AG08395 (cell line): ENCODE measurements around the gene TFG.

Experiments used
- DNase-seq: peaks from one replicate; pipeline ENCODE4 v3.0.0; 2012; ENCODE audit warnings: mixed read lengths, low spot score

The TFG gene

DNA sequence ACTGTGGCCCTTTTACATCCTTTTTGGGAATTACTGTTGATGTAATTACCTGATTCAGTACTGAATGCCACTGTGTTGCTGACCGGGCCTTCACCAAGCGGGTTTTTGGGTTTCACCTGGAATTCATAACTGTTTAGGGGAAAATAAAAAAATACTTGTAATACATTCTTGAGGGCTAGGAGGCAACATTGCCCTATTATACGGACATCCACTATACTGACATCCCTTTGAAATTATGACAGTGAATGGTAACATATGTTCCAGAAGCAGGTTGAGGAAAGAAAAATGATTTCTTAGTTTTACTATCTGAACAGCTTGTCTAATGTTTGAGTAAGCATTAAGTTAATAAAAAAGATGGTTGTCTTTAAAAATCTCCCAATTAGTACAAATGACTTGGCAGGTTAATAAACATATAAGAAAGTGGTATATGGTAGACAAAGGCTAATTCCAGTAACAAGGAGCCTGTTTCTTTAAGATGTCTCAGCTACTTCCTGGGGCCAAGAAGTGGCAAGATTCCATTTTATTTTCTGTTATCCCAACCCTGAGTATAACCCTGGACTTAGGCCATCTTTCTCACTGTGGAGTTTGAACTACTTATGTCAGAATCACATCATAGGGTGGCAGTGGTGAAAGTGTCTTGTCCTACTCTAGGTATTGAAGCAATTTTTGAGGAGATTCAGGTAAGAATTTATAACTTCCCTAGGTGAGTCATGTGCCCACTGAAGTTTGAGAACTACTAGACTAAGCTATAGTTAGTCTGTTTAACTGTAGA is 45.5 kb downstream of the TFG start:
- no peak for DNase-seq

DNA sequence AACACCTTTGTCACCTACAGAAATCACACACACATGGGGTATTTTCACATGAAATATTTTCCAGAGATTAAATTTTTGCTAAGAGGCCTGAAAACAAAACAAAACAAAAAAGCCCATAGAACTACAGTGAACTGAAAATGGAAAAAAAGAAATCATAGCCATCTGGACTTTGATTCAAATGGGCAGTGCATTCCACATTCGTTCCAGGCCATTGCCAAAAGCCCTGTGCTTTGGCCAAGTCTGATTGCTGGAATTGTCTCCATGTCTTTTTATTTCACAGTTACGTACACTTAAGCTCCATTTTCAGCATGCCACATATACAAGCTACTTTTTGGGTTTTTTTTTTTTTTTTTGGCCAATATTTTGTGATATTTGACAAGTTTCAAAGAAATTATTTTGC is 47.1 kb downstream of the TFG start:
- DNase-seq = peak; percentile 62

DNA sequence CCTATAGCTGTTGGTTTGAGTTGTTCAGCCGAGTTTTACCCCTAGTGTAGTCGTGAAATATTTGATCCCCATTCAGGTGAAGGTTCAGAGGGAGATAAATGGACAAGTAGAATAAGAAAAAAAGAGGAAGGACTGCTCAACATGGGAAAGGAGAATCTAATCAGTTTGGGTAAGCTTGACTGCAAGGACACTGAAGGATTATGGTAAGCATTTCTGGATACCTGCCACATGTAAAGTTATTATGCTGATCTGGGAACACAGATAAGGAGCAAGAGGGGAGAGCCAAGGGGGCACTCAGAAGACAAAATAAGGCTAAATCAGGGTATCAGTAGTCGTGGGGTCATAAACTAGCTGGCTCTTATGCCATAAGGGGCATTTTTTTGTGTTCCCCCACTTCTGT is 49.9 kb downstream of the TFG start:
- no peak for DNase-seq

DNA sequence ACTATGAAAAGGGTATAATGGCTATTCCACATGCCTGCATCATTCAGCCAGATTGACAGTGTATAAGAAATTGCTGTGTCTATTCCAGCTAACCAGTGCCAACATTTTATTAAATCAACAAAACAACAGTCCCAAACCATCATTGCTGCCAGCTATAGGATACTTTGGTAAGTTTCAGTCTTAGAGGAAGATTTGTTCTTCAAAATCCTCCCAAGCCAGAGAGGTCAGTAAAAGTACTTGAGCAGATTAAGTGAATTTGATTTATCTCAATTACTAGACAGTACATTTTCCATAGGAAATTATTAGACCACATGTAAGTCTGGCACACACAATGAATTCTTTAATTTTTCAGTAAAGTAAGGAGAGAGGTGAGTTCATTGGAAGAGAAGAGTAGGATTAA is 50.7 kb downstream of the TFG start:
- no peak for DNase-seq

DNA sequence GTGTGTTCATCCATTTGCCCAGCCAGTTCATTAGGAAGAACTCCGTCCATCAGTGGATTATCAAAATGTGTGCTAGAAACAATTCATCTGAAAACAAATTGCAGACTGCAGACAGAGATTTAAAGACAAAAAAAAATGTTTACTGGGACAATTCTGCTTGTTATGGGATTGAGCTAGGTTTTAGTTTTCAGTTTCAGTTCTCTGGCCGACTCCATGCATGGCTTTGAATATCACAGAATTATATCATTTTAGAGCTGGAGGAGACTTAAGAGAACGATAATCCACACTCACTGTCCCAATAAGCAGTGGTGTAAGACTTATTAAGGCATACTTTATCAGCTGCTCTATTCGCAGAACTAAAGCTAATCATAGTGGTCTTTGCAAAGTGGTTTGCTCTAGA is 51.1 kb downstream of the TFG start:
- DNase-seq = no peak

DNA sequence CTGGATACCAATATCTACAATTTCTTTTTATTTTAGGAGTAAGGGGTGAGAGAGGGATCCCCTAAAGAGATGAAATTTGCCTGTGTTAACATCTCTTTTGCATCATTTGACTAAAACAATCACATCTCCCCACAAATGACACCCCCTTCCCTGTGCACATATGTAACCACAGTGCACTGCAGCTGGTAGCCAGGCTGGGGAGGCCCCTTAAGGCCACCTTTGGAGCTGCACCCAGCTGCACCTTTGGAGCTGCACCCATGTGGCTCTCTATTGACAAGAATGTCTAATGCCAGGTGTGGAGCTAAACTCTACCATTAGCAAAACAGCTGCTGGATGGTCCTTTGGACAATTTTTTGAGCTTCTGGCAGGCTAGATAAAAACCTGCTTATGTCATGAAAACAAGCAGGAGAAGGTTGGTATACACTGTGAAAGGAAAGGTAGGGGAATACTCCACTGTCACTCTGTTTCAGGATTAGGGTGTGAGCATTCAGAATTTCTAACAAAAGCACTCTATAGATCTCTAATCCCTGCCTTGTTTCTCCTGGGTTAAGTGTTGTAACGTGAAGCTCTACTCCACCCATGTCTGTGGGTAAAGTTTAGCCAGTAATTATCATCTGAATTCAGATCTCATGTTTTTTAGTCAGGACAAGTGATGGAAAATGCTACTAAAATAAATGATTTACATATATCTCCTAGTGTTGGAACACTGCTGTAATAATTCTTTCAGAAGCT is 52.1 kb downstream of the TFG start:
- no peak for DNase-seq

DNA sequence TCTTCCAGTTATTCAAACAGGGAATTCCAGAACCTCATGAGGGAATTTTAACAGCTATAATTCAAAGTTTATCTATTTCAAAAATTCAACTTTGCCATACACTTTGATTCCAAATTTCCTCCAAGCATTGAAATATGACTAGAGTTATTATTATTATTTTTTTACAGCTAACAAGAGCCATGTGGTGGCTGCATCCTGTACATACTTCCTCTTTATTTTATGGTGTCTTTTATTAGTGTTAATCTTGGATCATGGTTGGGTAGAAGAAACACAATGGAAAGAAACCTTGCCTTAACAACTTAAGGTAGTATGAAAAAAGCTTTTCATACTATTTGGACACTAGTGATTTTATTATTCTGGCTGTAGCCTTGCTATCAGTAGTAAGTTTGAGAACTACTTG is 52.7 kb downstream of the TFG start:
- DNase-seq = no peak

DNA sequence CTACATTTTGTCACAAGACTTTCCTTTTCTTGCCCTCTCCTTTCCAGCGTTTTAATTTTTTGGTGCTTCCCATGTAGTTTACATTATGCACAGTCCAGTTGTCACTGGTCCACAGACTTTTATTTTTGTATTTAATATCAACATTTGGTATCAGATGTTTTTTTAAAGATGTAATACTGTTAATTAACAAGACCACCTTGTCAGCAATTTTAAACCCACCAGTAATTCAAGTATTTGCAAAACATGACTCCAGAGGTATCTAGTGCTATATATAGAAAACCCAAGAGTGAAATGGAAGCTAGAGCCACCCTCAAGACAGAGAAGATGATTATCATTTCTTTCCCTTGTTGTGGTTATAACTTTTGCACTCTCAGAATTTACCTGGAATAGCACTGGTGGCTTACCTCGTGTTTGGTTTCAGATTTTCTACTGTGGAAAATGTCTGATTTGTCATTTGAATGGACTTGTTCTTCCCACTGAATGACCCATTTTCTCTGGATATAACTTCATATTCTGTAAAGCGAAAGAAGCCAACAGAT is 56.2 kb downstream of the TFG start:
- DNase-seq = no peak

DNA sequence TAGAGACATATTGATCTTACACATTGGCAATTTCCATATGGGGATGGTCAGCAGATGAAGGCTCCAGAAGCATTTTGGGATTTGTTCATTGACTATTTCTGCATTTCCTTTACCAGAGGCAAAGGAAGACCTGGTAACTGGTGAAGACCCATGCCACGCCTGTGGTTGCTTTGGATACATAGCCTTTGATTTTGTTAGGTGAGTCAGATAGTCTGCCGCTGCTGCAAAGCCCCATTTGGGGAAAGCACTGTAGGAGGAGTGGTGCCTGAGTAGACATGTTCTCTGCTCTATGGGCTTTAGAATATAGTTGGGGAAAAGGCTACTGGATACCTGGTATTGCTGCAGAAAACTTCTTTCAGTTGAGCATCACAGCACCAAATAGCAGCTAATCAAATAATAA is 56.8 kb downstream of the TFG start:
- no peak for DNase-seq

DNA sequence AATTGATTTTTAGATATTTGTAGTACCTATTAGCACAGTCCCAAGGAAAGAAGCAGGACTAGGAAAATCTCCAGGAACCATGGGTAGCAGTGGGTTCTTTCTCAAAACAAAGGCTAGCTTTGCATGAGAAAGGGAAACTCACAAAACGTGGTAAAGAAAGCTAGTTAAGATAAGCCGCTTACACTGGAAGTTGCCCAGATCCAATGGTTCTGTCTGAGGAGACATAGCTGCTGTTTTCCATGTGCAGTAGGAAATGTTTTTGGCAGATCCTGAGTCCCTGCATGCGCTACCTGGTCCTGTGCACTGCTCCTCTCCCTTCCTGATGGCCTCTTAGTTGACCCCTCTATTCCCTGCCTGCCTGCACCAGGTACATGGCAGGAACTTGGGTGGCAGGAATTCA is 60.4 kb downstream of the TFG start:
- no peak for DNase-seq

DNA sequence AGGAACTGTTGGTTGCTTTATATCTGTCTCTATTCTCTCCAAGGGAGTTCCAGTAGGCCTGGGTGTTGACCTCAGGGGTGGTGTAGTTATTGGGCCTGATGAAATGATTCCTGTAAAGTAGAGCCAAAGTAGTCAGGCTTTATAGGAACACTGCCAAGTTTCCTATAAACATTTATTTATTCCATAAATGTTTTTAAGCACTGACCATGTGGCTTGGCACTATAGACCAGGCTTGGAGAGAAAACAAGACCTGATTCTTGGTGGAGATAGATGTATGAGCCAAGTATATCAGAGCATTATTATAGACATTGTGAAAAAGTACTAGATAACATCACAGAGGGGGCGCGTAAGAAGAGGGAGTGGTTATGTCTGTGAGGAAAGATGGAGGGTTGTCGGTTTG is 65.9 kb downstream of the TFG start:
- DNase-seq = no peak

DNA sequence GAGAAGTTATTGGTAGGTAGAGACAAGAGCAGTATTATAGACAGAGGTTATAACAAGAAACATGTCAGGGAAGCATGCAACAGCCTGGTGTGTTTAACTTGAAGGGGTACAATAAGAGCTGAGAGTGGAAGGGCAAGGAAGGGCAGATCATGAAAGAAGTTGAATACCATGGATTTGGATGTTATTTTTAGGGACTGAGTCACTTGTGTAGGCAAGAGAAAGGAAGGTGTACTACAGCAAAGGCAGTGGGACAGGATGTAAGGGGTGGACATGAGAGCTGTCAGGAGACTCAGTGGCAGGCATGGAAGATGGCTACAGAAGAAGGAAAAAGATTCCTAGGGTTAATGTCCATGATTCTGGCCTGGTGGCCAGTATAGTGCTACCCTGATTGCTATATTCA is 66.4 kb downstream of the TFG start:
- DNase-seq = no peak

DNA sequence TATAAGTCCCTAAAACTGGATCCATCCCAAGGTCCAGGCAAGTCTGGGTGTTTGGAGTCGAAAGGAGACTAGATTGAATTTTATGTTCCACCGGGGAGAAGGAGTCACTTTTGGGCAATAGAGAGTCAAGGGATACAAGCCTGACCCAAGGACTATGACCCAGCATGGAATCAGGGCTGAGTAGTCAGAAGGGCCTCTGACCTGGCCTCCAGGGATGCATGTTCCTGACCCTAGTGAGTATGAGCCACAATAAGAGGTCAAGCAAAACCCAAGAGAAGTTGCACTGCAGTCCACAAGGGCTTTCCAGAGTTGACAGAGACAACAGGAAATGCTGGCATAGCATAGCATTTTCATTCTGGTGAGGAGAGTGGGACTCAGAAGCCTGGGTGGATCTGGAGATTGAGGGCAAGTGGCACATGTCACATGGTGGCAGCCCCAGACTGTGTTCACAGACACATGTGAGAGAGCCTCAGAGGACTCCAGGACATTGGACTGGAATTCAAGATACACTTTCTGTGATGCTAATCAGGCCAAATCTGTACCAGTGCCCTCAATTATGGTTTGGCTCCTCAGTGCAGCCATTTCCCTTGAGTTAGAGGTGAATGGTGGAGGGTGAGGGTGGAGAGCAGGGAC is 66.9 kb downstream of the TFG start:
- DNase-seq = no peak

DNA sequence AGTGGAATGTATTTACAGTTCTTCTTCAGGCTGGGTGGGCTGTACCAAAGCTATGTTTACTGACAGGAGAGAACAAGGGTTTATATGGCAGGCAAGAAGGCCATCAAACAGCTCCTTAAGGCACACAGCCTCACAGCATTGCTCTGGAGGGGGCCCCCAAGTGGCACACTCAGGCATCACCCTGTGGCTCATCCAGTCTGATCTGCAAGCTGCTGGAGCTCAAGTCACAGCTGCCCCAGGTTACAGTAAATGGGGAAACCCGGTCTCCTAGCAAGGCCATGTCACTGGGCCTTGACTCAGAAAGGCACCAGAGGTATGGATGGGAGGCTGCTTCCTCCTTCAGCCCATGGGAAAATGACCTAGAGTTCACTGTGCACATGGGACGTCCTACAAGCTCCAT is 67.5 kb downstream of the TFG start:
- no peak for DNase-seq

DNA sequence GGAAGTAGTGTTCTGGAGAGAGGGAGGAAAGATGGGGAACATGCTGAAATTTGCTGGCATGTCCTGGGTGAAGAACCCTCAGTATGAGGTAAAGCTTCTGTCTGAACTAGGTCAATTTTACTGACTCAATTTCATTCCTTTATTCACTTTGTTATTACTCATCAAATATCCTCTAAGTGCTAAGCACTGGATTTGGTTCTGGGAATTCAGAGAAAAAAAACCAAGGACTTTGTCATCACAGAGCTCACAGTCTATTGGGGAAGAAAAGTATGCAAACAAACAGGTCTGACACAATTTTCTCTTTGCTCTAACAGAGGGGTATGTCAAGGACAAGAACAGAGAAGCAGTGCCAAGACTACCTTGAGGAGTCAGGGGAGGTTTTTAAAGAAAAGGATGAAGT is 68.0 kb downstream of the TFG start:
- peak; percentile 60 for DNase-seq

DNA sequence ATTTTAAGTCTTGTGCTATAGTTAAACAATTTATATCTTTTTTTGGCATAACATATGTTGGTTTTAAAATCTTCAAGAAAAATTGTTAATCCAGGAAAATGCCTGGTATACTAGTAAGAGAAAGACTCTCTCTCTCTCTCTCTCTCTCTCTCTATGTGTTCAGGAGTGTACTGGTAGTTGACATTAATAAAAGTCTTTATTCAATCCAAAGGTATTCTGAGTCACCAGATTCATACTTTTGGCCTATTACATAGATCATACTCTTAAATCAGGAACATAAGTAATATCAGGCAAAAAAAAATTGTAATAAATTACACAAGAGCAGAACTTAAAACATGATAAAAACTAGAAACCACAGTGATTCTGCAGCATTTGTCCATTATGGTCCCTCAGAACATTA is 70.2 kb downstream of the TFG start:
- no peak for DNase-seq

DNA sequence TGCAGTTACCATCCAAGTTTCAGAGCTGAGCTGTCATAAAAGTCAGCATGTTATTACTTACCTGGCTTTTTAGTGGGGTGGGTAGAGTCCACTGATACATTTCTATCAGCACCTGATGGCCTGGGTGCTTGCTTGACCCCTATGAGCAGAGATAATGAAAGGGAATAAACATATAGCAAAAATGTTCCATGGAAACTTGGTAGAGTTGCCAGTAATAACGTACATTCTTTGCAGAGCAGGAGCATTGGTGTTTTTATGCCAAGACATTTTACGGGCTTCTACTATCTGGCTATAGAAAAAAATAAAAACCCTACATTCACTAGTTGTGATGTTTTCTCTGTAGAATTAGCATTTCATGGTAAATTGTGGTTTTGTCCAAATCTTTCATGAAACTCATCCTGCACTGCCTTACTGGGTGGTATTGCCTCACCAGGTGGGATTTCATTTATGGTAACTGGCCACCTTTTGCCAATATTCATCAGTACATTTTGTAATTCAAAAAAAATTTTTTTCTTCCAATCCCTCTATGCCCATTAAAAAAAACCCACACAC is 70.9 kb downstream of the TFG start:
- no peak for DNase-seq

DNA sequence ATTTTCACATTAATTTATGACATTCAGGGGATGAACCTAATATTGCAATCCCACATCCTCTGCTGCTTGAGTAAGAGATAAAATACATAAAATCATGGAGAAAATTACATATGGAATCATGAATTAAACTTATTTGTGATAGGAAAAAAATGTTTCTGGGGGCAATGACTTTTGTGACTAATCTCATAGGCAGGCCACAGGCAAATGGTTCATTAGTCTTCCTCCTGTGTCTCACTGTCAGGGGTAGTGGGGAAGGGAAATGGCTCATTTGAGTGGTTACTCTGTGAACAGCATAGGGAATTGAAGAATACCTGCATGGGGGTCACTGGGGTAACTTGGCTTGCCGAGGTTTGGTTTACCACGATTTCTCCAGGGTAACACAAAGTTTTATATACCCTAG is 72.0 kb downstream of the TFG start:
- peak; percentile 28 for DNase-seq

DNA sequence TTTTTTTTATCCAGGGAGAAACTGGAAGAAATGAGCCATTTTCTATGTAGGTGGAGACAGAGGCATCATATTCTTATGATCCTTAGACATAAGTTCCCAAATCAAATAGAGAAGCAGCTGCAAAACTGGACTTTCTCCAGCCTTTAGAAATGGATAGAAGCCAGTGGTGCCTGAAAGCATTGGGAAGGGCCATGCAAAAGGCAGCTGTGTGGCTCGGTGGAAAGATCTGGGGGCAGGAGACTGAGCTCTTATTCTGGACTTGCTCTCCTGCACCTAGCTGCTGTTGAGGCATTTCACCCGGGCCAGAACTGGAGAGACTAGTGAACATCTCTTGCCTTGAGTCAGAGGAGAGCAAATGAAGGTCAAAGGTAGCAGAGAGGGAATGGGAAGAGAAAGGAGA is 73.1 kb downstream of the TFG start:
- no peak for DNase-seq

DNA sequence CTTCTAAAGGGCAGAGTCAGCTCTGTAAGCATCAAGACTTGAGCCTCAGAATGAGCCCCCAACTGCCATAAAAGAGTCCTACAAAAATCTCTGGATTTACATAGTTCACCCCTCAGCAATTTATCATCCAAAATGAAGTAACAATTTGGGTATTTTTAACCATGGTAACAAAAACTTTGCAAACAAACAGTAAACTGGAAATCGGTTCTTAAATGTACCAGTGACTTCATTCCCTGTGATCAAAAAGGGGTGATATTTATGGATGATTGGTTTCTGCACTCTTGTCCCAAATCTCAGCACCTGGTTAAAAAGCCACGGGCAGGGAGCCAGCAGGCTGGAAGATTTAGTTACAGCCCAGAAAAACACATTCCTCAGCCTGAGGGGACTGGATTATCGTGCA is 73.6 kb downstream of the TFG start:
- peak; percentile 20 for DNase-seq

DNA sequence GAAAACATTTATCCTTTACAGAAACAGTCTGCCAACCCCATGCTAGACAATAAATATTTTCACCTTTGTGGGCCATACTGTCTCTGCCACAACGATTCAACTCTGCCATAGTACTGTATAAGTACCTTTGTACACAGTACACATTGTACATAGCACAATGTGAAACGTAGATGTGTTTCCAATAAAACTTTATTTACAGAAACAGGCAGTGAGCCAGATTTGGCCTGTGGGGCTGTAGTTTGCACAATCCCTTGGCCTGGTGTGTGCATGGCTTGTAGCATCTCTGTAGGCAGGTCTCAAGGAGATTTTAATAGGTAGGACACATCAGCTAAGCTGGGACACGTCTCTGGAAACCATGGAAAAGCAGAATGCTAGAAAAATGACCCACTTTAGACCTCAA is 74.3 kb downstream of the TFG start:
- no peak for DNase-seq

DNA sequence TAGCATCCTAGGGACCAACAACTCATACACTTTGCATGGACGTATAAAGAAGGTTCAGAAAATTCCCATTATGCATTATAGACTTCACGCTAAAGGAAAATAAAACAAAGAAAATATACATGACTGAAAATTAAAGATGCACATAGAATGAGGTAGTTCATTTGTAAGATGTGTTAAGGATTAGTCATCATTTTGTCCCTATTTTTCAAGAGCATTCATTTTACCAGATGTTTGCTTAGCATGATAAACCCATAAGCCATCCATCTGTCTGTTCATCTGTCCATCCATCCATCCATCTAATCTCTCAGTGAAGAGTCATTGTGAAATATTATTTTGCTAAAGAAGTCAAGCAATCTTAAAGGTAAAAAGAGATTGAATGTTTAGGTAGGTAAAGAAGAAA is 80.3 kb downstream of the TFG start:
- DNase-seq = no peak

DNA sequence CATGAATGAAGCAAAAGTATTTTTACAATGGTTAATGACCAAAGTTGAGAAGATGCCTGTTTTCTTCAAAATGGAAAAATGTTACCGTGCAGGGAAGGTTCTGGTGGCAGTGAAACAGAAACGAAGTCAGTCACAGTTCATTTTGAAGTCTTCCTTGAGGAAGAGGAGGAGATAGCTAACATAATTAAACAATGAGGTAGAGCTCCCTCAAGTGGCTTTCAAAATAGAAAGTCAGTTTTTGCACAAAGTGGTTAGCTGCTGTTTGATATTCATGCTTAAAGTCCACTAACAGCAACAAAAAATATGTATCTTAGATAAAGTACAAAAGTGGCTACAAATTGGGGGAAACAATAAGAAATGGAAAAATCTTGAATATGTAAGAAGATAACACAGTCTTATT is 87.3 kb downstream of the TFG start:
- DNase-seq = peak; percentile 25
